HG03565 (cell line): ENCODE measurements around the gene NELL2.

Experiments
- ATAC-seq: cut with Tn5 transposase; IDR thresholded peaks from one replicate; pipeline ENCODE4 v1.9.1; 2021; ENCODE audit warnings: mild to moderate bottlenecking, moderate library complexity; ENCODE audit not compliant: unreplicated experiment

Gene NELL2

DNA sequence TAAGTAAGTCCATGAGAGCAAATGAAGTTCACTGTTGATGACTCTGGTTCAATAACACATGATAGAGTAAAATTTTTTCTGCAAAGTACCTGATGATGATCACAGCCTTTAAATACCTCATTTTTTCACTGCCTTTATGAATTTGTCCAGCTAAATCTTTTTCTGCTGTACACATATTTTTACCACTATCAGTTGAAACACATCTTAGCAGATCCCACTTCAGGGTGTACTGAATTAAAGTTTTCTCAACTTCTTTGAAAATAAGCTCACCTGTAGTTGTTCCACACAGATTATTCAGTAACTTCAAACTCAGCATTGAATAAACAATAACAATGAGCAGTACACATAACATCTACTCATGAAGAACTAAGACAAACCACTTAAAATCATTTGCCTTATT, 385.9 kb downstream of the NELL2 start:
- ATAC-seq = no peak

DNA sequence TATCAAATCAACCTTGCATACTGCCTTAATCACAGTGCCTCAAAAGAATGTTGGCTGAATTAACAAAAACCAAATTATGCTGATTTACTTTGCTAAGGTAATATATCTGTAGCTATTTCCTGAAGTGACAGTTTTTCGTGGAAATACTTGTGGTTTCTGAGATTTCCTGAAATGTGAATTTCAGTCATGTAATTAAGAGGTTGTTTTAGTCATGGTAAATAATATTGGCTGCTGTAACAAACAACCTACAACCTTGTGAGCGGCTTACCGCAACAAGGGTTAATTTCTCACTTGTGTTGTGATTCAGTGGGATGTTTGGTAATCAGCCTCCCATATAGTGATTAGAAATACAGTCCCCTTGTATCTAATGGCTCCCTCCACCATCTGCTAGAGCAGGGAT, 387.9 kb downstream of the NELL2 start:
- no peak for ATAC-seq

DNA sequence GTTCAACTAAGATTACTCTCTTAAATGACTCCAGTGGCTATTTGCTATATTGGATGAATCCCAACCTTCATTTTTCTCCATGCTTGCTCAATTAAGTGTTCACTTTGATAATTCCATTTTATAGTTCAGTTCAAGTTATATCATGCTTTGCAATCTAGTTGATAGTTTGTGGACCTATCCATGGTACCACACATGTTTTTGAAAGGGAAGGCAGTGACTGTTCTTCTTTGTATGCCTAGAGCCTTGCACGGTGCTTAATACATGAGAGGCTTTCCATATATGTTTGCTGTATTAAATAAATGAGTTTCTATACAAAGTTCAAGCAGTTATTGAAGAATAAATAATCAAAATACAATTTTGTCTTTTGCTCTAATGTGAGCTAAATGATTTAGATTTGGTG, 391.3 kb downstream of the NELL2 start:
- ATAC-seq = no peak

DNA sequence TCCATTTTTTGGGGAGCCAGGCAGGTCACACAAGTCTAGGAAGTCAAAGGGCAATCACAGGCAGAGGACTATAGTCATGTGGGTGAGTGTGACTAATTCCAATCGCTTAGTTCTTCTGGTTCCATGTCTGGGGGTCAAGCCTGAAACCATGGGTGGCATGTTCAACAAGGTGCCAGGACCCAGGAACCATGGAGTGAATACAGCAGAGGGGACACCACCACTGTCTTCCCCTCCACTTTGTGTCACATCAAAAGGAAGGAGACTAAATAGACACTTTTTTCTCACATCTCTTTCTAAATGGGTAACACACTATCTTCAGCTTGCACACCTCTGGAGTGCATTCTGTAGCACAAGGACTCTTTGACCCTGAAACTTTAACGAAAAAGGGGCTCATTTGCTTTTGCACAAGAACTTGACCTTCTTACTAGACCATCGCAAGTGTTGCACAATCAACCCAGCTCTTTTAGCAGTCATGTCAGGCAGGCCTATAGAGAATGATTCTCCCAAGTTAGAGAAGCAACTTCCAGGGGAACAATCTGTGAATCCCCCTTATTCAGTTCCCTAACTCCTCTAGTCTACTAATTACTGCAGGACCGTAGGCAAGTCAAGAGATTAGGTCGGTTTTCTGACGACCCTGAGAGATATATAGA, 398.7 kb downstream of the NELL2 start:
- no peak for ATAC-seq

DNA sequence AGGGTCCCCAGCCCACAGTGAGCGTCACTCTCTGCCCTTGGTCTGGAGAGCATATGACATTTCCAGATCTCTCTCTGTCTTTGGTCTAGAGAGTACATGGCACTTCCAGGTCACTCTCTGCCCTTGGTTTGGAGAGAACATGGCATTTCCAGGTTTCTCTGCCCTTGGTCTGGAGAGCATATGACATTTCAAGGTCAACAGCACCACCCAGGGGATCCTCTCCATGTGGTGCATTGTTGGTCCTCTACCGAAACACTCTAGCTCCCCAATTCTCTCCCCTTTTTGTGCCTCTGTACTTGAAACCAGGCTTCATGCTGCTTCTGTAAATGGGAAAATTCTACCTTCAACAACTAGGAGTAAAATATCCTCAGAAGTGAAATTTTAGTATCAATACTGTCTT, 399.4 kb downstream of the NELL2 start:
- no peak for ATAC-seq

DNA sequence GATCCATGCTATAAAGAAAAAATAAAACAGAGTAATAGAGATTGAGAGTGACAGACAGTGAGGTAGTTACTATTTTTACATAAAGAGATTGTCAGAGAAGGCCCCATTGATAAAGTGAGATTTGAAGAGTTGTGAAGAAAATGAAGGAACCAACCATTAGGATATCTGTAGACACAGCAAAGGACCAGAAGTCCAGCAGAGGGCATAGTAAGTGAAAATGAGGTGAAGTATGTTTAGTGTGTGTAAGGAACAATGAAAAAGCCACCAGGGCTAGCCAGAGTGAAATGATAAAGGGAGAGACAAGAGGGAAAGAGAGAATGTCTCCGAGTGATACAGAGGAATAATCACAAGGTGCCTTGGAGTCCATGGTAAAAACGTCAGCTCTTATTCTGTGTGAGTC, 411.0 kb downstream of the NELL2 start:
- no peak for ATAC-seq

DNA sequence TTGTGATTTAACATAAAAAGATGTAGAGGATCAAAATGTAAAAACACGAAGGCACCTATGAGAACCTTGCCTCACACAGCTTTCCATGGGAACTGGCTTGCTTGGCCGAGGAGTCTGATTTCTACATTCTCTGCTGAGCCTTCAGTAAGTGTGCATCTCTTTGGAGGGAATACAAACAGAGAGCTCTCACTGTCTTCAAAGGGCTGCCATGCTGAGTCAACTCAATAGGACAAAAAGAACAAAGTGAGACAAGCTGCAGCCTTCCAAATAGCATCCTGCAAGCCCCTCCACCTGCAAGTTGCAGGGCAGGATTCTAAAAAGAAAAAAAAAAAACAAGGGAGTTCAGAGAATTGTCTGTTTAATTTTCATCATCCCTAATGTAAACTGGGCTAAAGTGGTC, 411.9 kb downstream of the NELL2 start:
- no peak for ATAC-seq

DNA sequence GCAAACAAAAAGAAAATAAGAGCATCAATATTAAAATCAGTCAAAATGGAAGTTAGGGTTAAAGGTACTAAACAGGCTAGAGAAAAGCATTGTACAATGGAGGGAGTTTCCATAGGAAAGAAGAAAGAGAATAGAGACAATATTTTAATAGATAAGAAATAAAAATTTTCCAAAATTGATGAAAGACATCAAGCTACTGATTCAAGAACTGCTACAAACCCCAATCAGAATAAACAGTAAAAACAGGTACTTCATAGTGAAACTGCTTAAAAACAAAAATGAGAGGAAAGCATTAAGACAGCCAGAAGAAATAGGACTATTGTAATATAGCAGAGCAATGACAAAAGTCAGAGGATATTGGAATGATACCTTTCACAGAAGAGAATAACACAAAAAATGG, 413.4 kb downstream of the NELL2 start:
- no peak for ATAC-seq

DNA sequence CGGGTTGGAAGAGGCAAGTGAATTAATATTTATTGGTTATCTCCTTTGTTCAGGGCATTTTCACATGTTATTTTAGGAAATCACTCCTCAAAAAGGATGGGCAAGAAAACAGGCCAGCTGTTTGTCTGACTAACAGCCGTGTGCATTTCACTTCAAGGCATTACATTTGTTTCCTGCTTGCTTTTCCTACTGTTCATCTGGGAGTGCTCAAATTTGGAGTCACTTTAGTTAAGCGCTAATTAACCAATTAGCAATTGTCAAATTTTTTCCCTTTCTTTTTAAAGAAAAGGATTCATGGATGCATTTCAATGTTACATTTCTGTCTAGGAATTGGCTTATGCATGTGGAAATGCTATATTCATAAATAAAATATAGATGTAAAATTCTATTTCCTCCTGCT, 415.9 kb downstream of the NELL2 start:
- no peak for ATAC-seq

DNA sequence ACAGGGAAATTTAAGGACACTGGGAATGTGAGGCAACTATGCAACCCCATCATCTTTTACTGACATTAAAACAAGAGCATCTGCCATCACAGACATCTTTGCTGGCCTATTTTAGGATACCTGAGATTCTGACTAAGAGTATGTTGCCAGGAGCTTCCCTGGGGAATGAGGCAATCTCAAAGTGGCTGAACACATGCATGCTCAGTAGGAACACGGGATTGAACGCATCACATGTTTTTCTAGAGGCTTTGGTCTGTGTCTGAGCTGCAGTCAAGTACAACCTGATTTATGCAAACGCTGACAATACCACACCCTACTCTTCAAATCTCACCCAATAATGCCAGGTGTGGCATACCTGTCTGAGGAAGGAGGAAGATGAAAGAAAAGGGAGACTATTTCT, 416.5 kb downstream of the NELL2 start:
- ATAC-seq = no peak
